GM18508 (cell line): Measurements from ENCODE around the gene KIAA1671.
A peak's percentile ranks its signal among the peaks of the same experiment; 100 is the strongest.

Experiments used
- ATAC-seq: cut with Tn5 transposase; IDR thresholded peaks from one replicate; pipeline ENCODE4 v1.9.1; 2021; ENCODE audit warnings: moderate number of reproducible peaks; ENCODE audit not compliant: insufficient read depth, unreplicated experiment

The KIAA1671 gene

GRCh38 chr22:25083807-25084200 is 131.3 kb downstream of the KIAA1671 start:
- ATAC-seq = no peak

- ATAC-seq = no peak
Observed at GRCh38 chr22:25084405-25085107, 132.0 kb downstream of the KIAA1671 start.

GRCh38 chr22:25085156-25085555 is 132.6 kb downstream of the KIAA1671 start:
- no peak for ATAC-seq

GRCh38 chr22:25085930-25086901 is 133.7 kb downstream of the KIAA1671 start:
- peak; percentile 82 for ATAC-seq

- ATAC-seq = no peak
Observed at GRCh38 chr22:25086902-25087282, 134.4 kb downstream of the KIAA1671 start.

GRCh38 chr22:25090225-25090890 is 137.8 kb downstream of the KIAA1671 start:
- ATAC-seq = no peak

GRCh38 chr22:25091458-25091857 is 138.9 kb downstream of the KIAA1671 start:
- no peak for ATAC-seq

GRCh38 chr22:25092119-25092518 is 139.6 kb downstream of the KIAA1671 start:
- no peak for ATAC-seq

- ATAC-seq = no peak
Observed at GRCh38 chr22:25094579-25094978, 142.1 kb downstream of the KIAA1671 start.

- no peak for ATAC-seq
Observed at GRCh38 chr22:25095869-25096268, 143.4 kb downstream of the KIAA1671 start.

- ATAC-seq = no peak
Observed at GRCh38 chr22:25096638-25097405, 144.3 kb downstream of the KIAA1671 start.

GRCh38 chr22:25098445-25099081 is 146.0 kb downstream of the KIAA1671 start:
- no peak for ATAC-seq

- no peak for ATAC-seq
Observed at GRCh38 chr22:25099202-25099601, 146.7 kb downstream of the KIAA1671 start.

GRCh38 chr22:25100402-25100801 is 147.9 kb downstream of the KIAA1671 start:
- ATAC-seq = no peak

- ATAC-seq = no peak
Observed at GRCh38 chr22:25100948-25101347, 148.4 kb downstream of the KIAA1671 start.

- ATAC-seq = no peak
Observed at GRCh38 chr22:25101501-25101900, 149.0 kb downstream of the KIAA1671 start.

GRCh38 chr22:25101986-25102385 is 149.5 kb downstream of the KIAA1671 start:
- no peak for ATAC-seq

GRCh38 chr22:25102722-25103121 is 150.2 kb downstream of the KIAA1671 start:
- ATAC-seq = no peak

- no peak for ATAC-seq
Observed at GRCh38 chr22:25104367-25104766, 151.9 kb downstream of the KIAA1671 start.
